Neural progenitor cell (in vitro differentiated cells): Measurements from ENCODE around the gene ARHGAP45. TPM values are rescaled to one million over a fixed set of nuclear protein-coding genes. Genes with fewer than 3 reads are reported as not detected.

Experiments
- DNase-seq: peaks from one replicate; pipeline ENCODE4 v3.0.0-alpha.2; 2016; ENCODE audit warnings: low spot score
- H2AFZ ChIP-seq: fragments of 200-600 bp; sonication (generic); replicated peaks from 2 replicates; pipeline ENCODE4 v1.6.1; 2016; ENCODE audit warnings: antibody characterized with exemption
- H3F3A ChIP-seq: fragments of 200-600 bp; sonication (generic); 2 replicates; pipeline ENCODE4 v1.6.1; 2016; ENCODE audit warnings: antibody characterized with exemption, low read depth
- H3K27ac ChIP-seq: fragments of 200-600 bp; sonication (generic); 2 replicates; pipeline ENCODE4 v1.5.1; 2016; ENCODE audit warnings: mild to moderate bottlenecking
- H3K27me3 ChIP-seq: fragments of 200-600 bp; sonication (generic); 2 replicates; pipeline ENCODE4 v1.6.1; 2016; ENCODE audit warnings: mild to moderate bottlenecking, moderate library complexity
- H3K36me3 ChIP-seq: fragments of 200-600 bp; sonication (generic); 2 replicates; pipeline ENCODE4 v1.5.1; 2016
- H3K4me1 ChIP-seq: fragments of 200-600 bp; sonication (generic); 2 replicates; pipeline ENCODE4 v1.6.1; 2016; ENCODE audit warnings: mixed run types
- H3K4me2 ChIP-seq: fragments of 200-600 bp; sonication (generic); 2 replicates; pipeline ENCODE4 v1.6.1; 2016
- H3K4me3 ChIP-seq: fragments of 200-600 bp; sonication (generic); 2 replicates; pipeline ENCODE4 v1.5.1; 2016
- H3K79me2 ChIP-seq: fragments of 200-600 bp; sonication (generic); 2 replicates; pipeline ENCODE4 v1.6.1; 2016; ENCODE audit warnings: low read depth
- H3K9ac ChIP-seq: fragments of 200-600 bp; sonication (generic); 2 replicates; pipeline ENCODE4 v1.6.1; 2016
- H3K9me3 ChIP-seq: fragments of 200-600 bp; sonication (generic); 2 replicates; pipeline ENCODE4 v1.5.1; 2016; ENCODE audit warnings: low read depth
- H4K20me1 ChIP-seq: fragments of 200-600 bp; sonication (generic); 2 replicates; pipeline ENCODE4 v1.6.1; 2016; ENCODE audit warnings: low read depth
- H3K27ac Mint-ChIP-seq: 3 replicates; pipeline ENCODE4 v1.8.0; 2021; ENCODE audit warnings: mixed read lengths
- H3K27me3 Mint-ChIP-seq: 2 replicates; pipeline ENCODE4 v1.8.0; 2022; ENCODE audit warnings: low read depth, mild to moderate bottlenecking, inconsistent platforms, moderate library complexity, mixed read lengths; ENCODE audit not compliant: insufficient read depth
- H3K36me3 Mint-ChIP-seq: 3 replicates; pipeline ENCODE4 v1.8.0; 2021; ENCODE audit warnings: mixed read lengths
- H3K4me1 Mint-ChIP-seq: 3 replicates; pipeline ENCODE4 v1.8.0; 2021; ENCODE audit warnings: mixed read lengths
- H3K4me3 Mint-ChIP-seq: 3 replicates; pipeline ENCODE4 v1.8.0; 2021; ENCODE audit warnings: mild to moderate bottlenecking, moderate library complexity, mixed read lengths
- H3K9me3 Mint-ChIP-seq: 3 replicates; pipeline ENCODE4 v1.8.0; 2020; ENCODE audit warnings: mixed read lengths
- CTCF ChIP-seq: fragments of 200-600 bp; sonication (generic); IDR thresholded peaks from 2 replicates; pipeline ENCODE4 v1.5.1; 2017; ENCODE audit warnings: antibody characterized with exemption, mild to moderate bottlenecking
- EZH2 ChIP-seq: fragments of 200-600 bp; sonication (generic); IDR thresholded peaks from 2 replicates; pipeline ENCODE4 v1.6.1; 2017; ENCODE audit warnings: antibody characterized with exemption, mild to moderate bottlenecking, moderate library complexity
- EZH2phosphoT487 ChIP-seq: fragments of 200-600 bp; sonication (generic); IDR thresholded peaks from 2 replicates; pipeline ENCODE4 v1.6.1; 2017; ENCODE audit warnings: antibody characterized with exemption
- total RNA-seq: library from RNA; depleted of rRNA; stranded (reverse); fragments of >200 nt; gene quantifications from 2 replicates; pipeline ENCODE4 v1.2.3, GENCODE V29; 2015; ENCODE audit warnings: low replicate concordance

Gene ARHGAP45
- total RNA-seq, 1 donor from 2014 or later, result 9.6 TPM

DNA sequence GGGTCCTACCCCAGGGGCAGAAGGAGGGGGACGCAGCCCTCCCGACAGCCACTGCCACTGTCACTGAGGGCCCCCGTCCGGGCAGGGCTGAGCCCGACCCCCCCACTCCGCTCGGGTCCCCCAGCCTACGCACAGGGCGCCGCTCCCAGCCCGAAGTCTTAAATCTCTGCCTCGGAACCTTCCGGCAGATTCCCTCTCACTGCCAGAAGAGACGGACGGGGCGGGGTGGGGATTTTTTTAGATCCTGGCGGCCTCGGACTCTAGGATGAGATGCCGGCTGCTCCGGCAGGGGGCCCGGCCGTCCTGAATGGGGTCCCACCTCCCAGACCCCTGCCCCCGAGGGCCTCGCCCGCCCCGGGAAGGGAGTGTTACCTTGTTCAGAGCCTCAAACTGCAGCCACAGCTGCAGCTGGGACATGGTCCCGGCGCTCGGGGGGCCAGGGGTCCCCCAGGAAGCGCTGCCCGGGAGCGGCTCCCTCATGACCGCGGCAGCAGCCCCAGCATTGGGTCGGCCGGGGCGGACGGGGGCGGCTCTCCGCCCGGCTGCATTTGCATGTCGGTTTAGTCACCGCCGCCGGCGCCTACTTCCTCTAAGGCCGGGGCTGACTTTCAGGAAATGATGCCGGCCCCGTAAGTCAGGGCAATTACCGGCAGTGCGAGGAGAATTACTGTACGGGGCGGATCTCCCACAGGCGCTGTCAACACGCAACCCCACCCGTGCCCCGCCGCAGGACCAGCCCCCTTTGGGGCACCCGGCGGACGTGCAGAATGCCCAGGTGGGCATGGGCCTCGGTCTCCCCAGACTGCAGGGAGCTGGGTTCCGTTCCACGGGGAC, 65.0 kb downstream of the ARHGAP45 start:
- peak; percentile 79 for DNase-seq
- no peaks in the 10 kb centered on the region for H3K36me3 Mint-ChIP-seq
- no peaks in the 10 kb centered on the region for H3K79me2 ChIP-seq
- peaks cover 16% of the 10 kb centered on the region for H4K20me1 ChIP-seq
- H3K9me3 ChIP-seq, result no peaks in the 10 kb centered on the region
- TF ChIP-seq CTCF (peak; percentile 17), EZH2 (no peak), EZH2phosphoT487 (no peak)
- peaks cover 2% of the 10 kb centered on the region for H3K27me3 Mint-ChIP-seq
- H2AFZ ChIP-seq, result no peak overlapping the region
- H3K9me3 Mint-ChIP-seq, result no peaks in the 10 kb centered on the region
- no peak overlapping the region for H3K9ac ChIP-seq
- peaks cover 19% of the 10 kb centered on the region for H3K4me1 ChIP-seq
- H3K36me3 ChIP-seq, result no peaks in the 10 kb centered on the region
- peaks cover 4% of the 10 kb centered on the region for H3K4me1 Mint-ChIP-seq
- H3K4me3 ChIP-seq, result peak overlapping the region; percentile 43
- no peak overlapping the region for H3K27ac Mint-ChIP-seq
- peak overlapping the region; percentile 46 for H3K4me3 Mint-ChIP-seq
- H3K27me3 ChIP-seq, result no peaks in the 10 kb centered on the region
- H3K4me2 ChIP-seq, result peak overlapping the region; percentile 80
- peaks cover 19% of the 10 kb centered on the region for H3F3A ChIP-seq
- no peak overlapping the region for H3K27ac ChIP-seq

GRCh38 chr19:1132552-1133383, 65.8 kb downstream of the ARHGAP45 start:
- Mint-ChIP-seq H3K9me3 (no peaks in the 10 kb centered on the region), H3K4me3 (no peak overlapping the region), H3K27ac (no peak overlapping the region), H3K36me3 (no peaks in the 10 kb centered on the region), H3K4me1 (peaks cover 4% of the 10 kb centered on the region), H3K27me3 (peaks cover 2% of the 10 kb centered on the region)
- H3K4me3 ChIP-seq, result peak overlapping the region; percentile 43
- no peak overlapping the region for H3K27ac ChIP-seq
- peak overlapping the region; percentile 80 for H3K4me2 ChIP-seq
- DNase-seq, result no peak
- no peaks in the 10 kb centered on the region for H3K9me3 ChIP-seq
- TF ChIP-seq CTCF (no peak), EZH2 (no peak), EZH2phosphoT487 (no peak)
- no peaks in the 10 kb centered on the region for H3K27me3 ChIP-seq
- peaks cover 16% of the 10 kb centered on the region for H4K20me1 ChIP-seq
- no peak overlapping the region for H2AFZ ChIP-seq
- no peaks in the 10 kb centered on the region for H3K79me2 ChIP-seq
- H3F3A ChIP-seq, result peaks cover 19% of the 10 kb centered on the region
- H3K4me1 ChIP-seq, result peaks cover 19% of the 10 kb centered on the region
- no peak overlapping the region for H3K9ac ChIP-seq
- H3K36me3 ChIP-seq, result no peaks in the 10 kb centered on the region

- no peak overlapping the region for H3K27ac Mint-ChIP-seq
- H3F3A ChIP-seq, result peaks cover 19% of the 10 kb centered on the region
- DNase-seq, result no peak
- no peak overlapping the region for H3K9ac ChIP-seq
- no peak overlapping the region for H3K27ac ChIP-seq
- no peaks in the 10 kb centered on the region for H3K79me2 ChIP-seq
- no peak overlapping the region for H3K4me2 ChIP-seq
- H3K36me3 Mint-ChIP-seq, result no peaks in the 10 kb centered on the region
- H3K27me3 Mint-ChIP-seq, result peaks cover 2% of the 10 kb centered on the region
- H3K4me1 ChIP-seq, result peaks cover 19% of the 10 kb centered on the region
- TF ChIP-seq CTCF (no peak), EZH2 (no peak), EZH2phosphoT487 (no peak)
- peaks cover 4% of the 10 kb centered on the region for H3K4me1 Mint-ChIP-seq
- H3K4me3 ChIP-seq, result no peak overlapping the region
- no peaks in the 10 kb centered on the region for H3K36me3 ChIP-seq
- peaks cover 16% of the 10 kb centered on the region for H4K20me1 ChIP-seq
- no peak overlapping the region for H2AFZ ChIP-seq
- no peaks in the 10 kb centered on the region for H3K9me3 ChIP-seq
- H3K27me3 ChIP-seq, result no peaks in the 10 kb centered on the region
- H3K4me3 Mint-ChIP-seq, result no peak overlapping the region
- H3K9me3 Mint-ChIP-seq, result no peaks in the 10 kb centered on the region
These were observed 66.5 kb downstream of the ARHGAP45 start for GRCh38 chr19:1133471-1133929.
